Fibroblast of villous mesenchyme (primary cell): ENCODE data around the gene DHRSX. TPM values are rescaled to one million over a fixed set of nuclear protein-coding genes. Genes with fewer than 3 reads are reported as not detected.
A peak's percentile ranks its signal among the peaks of the same experiment; 100 is the strongest.
"Not testable (repeated sequence)": the region's sequence is repeated elsewhere in the genome, so short reads cannot be mapped to it uniquely, and the experiment has no call there.

Experiments
- DNase-seq: peaks from one replicate; pipeline ENCODE4 v3.0.0-alpha.2; 2010; ENCODE audit warnings: low read depth
- H3K4me3 ChIP-seq: 2 replicates; pipeline ENCODE4 v1.5.1; 2011; ENCODE audit warnings: low read depth, mild to moderate bottlenecking, low read length
- total RNA-seq: library from RNA; depleted of rRNA; stranded (reverse); fragments of >200 nt; gene quantifications from 2 replicates; pipeline ENCODE4 v1.2.3, GENCODE V29; 2012
- TF ChIP-seq, protein P1 (sequence below): IDR thresholded peaks from 2 replicates; pipeline ENCODE4 v1.5.1; 2012; ENCODE audit warnings: low read depth, mild to moderate bottlenecking, low read length; ENCODE audit not compliant: insufficient read depth

DHRSX gene
- total RNA-seq, 1 donor, result 24.6 TPM

DNA sequence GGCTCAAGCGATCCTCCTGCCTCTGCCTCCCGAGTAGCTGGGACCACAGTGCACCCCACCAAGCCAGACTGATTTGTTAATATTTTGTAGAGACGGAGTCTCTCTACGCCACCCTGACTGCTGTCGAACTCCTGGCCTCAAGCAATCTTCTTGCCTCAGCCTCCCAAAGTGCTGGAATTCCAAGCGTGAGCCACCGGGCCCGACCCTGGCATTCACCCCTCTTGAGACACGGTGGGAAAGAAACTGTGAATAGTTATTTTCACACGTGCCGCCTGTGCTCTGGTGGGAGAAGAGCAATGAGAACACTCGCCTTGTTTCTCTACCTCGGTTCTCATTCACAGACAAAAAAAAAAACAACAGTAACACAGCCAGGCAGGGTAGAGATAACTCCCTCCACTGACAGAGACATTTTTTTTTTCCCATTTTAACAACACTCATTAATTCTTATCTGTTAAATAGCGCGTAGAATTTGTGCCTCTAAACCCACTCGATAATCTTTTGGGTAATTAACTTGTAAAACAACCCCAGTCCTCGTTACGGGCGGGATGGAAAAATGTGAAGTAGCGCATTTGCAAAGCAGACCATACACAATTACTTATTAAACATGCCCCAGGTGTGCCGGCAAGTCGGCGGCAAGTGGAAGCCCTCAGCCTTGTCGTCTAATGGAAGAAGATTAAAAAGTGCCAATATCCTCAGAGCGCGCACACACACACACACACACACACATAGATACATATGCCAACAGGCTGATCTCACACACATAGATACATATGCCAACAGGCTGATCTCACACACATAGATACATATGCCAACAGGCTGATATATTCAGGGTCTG is 103.3 kb downstream of the DHRSX start:
- DNase-seq, result no peak
- TF ChIP-seq, protein P1, sequence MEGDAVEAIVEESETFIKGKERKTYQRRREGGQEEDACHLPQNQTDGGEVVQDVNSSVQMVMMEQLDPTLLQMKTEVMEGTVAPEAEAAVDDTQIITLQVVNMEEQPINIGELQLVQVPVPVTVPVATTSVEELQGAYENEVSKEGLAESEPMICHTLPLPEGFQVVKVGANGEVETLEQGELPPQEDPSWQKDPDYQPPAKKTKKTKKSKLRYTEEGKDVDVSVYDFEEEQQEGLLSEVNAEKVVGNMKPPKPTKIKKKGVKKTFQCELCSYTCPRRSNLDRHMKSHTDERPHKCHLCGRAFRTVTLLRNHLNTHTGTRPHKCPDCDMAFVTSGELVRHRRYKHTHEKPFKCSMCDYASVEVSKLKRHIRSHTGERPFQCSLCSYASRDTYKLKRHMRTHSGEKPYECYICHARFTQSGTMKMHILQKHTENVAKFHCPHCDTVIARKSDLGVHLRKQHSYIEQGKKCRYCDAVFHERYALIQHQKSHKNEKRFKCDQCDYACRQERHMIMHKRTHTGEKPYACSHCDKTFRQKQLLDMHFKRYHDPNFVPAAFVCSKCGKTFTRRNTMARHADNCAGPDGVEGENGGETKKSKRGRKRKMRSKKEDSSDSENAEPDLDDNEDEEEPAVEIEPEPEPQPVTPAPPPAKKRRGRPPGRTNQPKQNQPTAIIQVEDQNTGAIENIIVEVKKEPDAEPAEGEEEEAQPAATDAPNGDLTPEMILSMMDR, result no peak
- H3K4me3 ChIP-seq, result no peak overlapping the region

DNA sequence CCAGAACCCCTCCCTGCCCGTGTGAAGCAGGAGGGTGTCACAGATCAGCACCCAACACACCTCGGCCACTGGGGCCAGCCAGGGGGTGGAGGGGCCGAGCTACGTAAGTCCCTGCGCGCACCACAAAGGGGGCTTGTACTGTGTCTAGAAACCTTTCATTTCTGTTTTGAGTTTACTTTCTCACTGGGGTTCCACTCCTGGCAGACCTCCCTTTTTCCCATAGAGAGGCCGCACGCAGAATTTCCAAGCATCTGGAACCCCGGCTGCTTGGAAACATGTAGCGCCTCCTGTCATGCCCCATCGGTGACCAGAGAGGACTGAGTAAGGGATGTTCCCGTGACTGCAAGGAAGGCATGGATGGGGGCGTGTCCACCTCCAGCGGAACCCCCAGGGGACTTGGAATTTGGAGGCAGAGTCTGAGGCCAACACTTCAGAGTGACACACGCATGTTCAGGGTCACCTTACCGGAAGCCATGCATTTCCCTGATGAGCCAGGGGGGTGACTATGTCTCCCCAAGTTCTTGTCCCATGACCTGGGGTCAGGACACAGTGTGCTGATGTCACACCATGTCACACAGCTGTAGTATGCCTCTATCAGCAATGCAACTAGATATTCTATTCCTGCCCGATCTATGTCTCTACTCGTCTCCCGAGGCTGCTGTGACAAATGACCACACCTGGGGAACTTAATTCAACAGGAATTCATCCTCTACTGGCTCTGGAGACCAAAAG is 105.3 kb downstream of the DHRSX start:
- TF ChIP-seq, protein P1, result no peak
- no peak overlapping the region for H3K4me3 ChIP-seq
- no peak for DNase-seq

- TF ChIP-seq, protein P1, result no peak
- peak; percentile 66 for DNase-seq
Measured at GRCh38 chrX:2391869-2392606, 108.7 kb downstream of the DHRSX start.

GRCh38 chrX:2390754-2391153 is 110.0 kb downstream of the DHRSX start:
- TF ChIP-seq, protein P1, result no peak
- no peak for DNase-seq
- no peak overlapping the region for H3K4me3 ChIP-seq

More at GRCh38 chrX:2391869-2392606, 108.7 kb downstream of the DHRSX start:
- no peak overlapping the region for H3K4me3 ChIP-seq

DNA sequence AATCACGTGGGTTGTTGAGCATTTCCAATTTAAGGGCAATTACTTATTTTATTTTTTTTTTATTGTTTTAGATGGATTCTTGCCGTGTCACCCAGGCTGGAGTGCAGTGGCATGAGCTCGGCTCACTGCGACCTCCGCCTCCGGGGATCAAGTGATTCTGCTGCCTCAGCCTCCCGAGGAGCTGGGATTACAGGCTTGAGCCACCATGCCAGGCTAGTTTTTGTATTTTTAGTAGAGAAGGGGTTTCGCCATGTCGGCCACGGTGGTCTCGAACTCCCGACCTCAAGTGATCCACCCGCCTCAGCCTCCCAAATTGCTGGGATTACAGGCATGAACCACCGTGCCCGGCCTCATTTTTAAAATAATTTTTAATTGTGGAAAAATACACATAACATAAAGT is 111.0 kb downstream of the DHRSX start:
- DNase-seq, H3K4me3 ChIP-seq: not testable (repeated sequence)

GRCh38 chrX:2389324-2389723 is 111.5 kb downstream of the DHRSX start:
- TF ChIP-seq, protein P1, result no peak
- DNase-seq, result no peak
- H3K4me3 ChIP-seq, result no peak overlapping the region

GRCh38 chrX:2388669-2389068 is 112.1 kb downstream of the DHRSX start:
- TF ChIP-seq, protein P1, result no peak
- DNase-seq, result no peak

More at GRCh38 chrX:2388669-2389068, 112.1 kb downstream of the DHRSX start:
- H3K4me3 ChIP-seq, result no peak overlapping the region
